Endodermal cell (in vitro differentiated cells): ENCODE results near the gene RFC4. TPM values are rescaled to one million over a fixed set of nuclear protein-coding genes. Genes with fewer than 3 reads are reported as not detected.
"Not testable (repeated sequence)": the region's sequence is repeated elsewhere in the genome, so short reads cannot be mapped to it uniquely, and the experiment has no call there.

Experiments used
- DNase-seq: peaks from one replicate; pipeline ENCODE4 v3.0.0-alpha.2; 2017
- H3K27ac ChIP-seq: 2 replicates; pipeline ENCODE4 v1.5.1; 2013; ENCODE audit warnings: mild to moderate bottlenecking, low read depth, low read length, moderate library complexity
- H3K27me3 ChIP-seq: 2 replicates; pipeline ENCODE4 v1.6.1; 2013; ENCODE audit warnings: mild to moderate bottlenecking, low read length, moderate library complexity; ENCODE audit not compliant: insufficient read depth, control insufficient read depth, poor library complexity, severe bottlenecking
- H3K36me3 ChIP-seq: 2 replicates; pipeline ENCODE4 v1.7.0; 2013; ENCODE audit warnings: mild to moderate bottlenecking, low read length, moderate library complexity; ENCODE audit not compliant: control insufficient read depth, insufficient read depth
- H3K4me1 ChIP-seq: one replicate; pipeline ENCODE4 v1.7.0; 2013; ENCODE audit warnings: low read length; ENCODE audit not compliant: control insufficient read depth, insufficient read depth
- H3K4me3 ChIP-seq: 2 replicates; pipeline ENCODE4 v1.5.1; 2013; ENCODE audit warnings: mild to moderate bottlenecking, low read length, moderate library complexity
- H3K9ac ChIP-seq: 2 replicates; pipeline ENCODE4 v1.6.1; 2013; ENCODE audit warnings: mild to moderate bottlenecking, low read length, moderate library complexity; ENCODE audit not compliant: poor library complexity, severe bottlenecking; ENCODE audit errors: extremely low read depth
- H3K9me3 ChIP-seq: 2 replicates; pipeline ENCODE4 v1.6.1; 2013; ENCODE audit warnings: mild to moderate bottlenecking, low read length, moderate library complexity; ENCODE audit not compliant: control insufficient read depth
- H3K27ac Mint-ChIP-seq: 2 replicates; pipeline ENCODE4 v1.8.0; 2020; ENCODE audit warnings: mixed read lengths
- H3K27me3 Mint-ChIP-seq: 2 replicates; pipeline ENCODE4 v1.8.0; 2021; ENCODE audit warnings: mild to moderate bottlenecking, mixed read lengths; ENCODE audit not compliant: insufficient read depth
- H3K36me3 Mint-ChIP-seq: 2 replicates; pipeline ENCODE4 v1.8.0; 2020; ENCODE audit warnings: low read depth, mixed read lengths
- H3K4me1 Mint-ChIP-seq: 2 replicates; pipeline ENCODE4 v1.8.0; 2020; ENCODE audit warnings: mixed read lengths
- H3K4me3 Mint-ChIP-seq: 2 replicates; pipeline ENCODE4 v1.8.0; 2020; ENCODE audit warnings: mild to moderate bottlenecking, moderate library complexity, mixed read lengths
- H3K9me3 Mint-ChIP-seq: 2 replicates; pipeline ENCODE4 v1.8.0; 2020; ENCODE audit warnings: mild to moderate bottlenecking, mixed read lengths
- CTCF ChIP-seq: fragments of 200-600 bp; sonication (generic); conservative IDR thresholded peaks from 2 replicates; pipeline ENCODE4 v1.5.0; 2021; ENCODE audit warnings: antibody characterized with exemption, mild to moderate bottlenecking
- WGBS, 2 experiments: methylation state at CpG; one replicate each; pipeline versions ENCODE4 v1.1.5 to v1.1.7; 2013; ENCODE audit warnings: missing lambda C conversion rate in 2 of 2, mixed read lengths in 1 of 2; ENCODE audit not compliant: insufficient coverage in 1 of 2, insufficient read length in 1 of 2; 5-methylcytosine and 5-hydroxymethylcytosine counted together
- total RNA-seq, 2 donors: library from RNA; stranded (reverse); fragmentation: NEBNext Ultra II Directional in 1 of 2; extraction: Animal tissue kit (Norgen Biotek cat#: 25700) in 1 of 2; gene quantifications; 2 replicates in 1 of 2; 3 replicates in 1 of 2; pipeline ENCODE4 v1.2.1, GENCODE V29; 2021

The RFC4 gene
- total RNA-seq, 2 donors from 2014 or later = 57.6 to 111 TPM

DNA sequence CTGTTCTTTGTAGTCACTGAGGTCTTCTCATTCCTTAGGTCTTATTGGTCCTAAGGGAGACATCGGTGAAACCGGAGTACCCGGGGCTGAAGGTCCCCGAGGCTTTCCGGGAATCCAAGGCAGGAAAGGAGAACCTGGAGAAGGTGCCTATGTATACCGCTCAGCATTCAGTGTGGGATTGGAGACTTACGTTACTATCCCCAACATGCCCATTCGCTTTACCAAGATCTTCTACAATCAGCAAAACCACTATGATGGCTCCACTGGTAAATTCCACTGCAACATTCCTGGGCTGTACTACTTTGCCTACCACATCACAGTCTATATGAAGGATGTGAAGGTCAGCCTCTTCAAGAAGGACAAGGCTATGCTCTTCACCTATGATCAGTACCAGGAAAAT lies 47.9 kb upstream of the RFC4 start:
- Mint-ChIP-seq H3K36me3 (no peaks in the 10 kb centered on the region), H3K27ac (no peak overlapping the region), H3K4me3 (no peak overlapping the region), H3K4me1 (peaks cover 2% of the 10 kb centered on the region), H3K9me3 (no peaks in the 10 kb centered on the region), H3K27me3 (peaks cover 7% of the 10 kb centered on the region)
- Histone ChIP-seq H3K27me3 (no peaks in the 10 kb centered on the region), H3K36me3 (no peaks in the 10 kb centered on the region), H3K4me3 (no peak overlapping the region), H3K9me3 (no peaks in the 10 kb centered on the region), H3K27ac (no peak overlapping the region), H3K4me1 (no peaks in the 10 kb centered on the region), H3K9ac (no peak overlapping the region)
- TF ChIP-seq CTCF = no peak
- DNase-seq = peak; percentile 17
- 88 to 95% methylated on average over 8 of the region's 8 CpGs for WGBS, 2 experiments

DNA sequence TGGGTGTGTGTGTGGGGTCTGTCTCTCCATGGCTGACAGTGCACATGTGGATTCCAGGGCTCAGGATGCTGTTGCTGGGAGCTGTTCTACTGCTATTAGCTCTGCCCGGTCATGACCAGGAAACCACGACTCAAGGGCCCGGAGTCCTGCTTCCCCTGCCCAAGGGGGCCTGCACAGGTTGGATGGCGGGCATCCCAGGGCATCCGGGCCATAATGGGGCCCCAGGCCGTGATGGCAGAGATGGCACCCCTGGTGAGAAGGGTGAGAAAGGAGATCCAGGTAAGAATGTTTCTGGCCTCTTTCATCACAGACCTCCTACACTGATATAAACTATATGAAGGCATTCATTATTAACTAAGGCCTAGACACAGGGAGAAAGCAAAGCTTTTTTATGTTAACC lies 46.7 kb upstream of the RFC4 start:
- TF ChIP-seq CTCF = no peak
- H3K4me3 ChIP-seq = no peak overlapping the region
- Mint-ChIP-seq H3K9me3 (no peaks in the 10 kb centered on the region), H3K27ac (no peak overlapping the region), H3K27me3 (peaks cover 7% of the 10 kb centered on the region), H3K4me3 (no peak overlapping the region), H3K36me3 (no peaks in the 10 kb centered on the region), H3K4me1 (peaks cover 2% of the 10 kb centered on the region)
- H3K9ac ChIP-seq = no peak overlapping the region
- peak; percentile 17 for DNase-seq
- H3K36me3 ChIP-seq = no peaks in the 10 kb centered on the region
- H3K9me3 ChIP-seq = no peaks in the 10 kb centered on the region
- no peak overlapping the region for H3K27ac ChIP-seq
- WGBS, 2 experiments = 91 to 100% methylated on average over 1 to 6 of the region's 6 CpGs
- H3K27me3 ChIP-seq = no peaks in the 10 kb centered on the region
- no peaks in the 10 kb centered on the region for H3K4me1 ChIP-seq

DNA sequence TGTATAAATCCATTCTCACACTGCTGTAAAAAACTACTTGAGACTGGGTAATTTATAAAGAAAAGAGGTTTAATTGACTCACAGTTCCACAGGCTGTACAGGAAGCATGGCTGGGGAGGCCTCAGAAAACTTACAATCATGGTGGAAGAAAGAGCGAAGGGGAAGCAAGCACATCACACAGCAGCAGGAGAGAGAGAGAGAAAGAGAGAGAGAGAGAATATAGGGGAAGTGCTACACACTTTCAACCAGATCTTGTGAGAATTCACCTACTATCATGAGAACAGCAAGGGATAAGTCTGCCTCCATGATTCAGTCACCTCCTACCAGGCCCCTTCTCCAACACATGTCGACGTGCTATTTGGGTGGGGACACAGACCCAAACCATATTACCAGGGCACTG lies 45.6 kb upstream of the RFC4 start:
- H3K36me3 ChIP-seq, H3K9ac ChIP-seq, H3K4me1 Mint-ChIP-seq, H3K4me3 ChIP-seq, H3K4me1 ChIP-seq, H3K27me3 ChIP-seq, H3K27me3 Mint-ChIP-seq, H3K4me3 Mint-ChIP-seq, H3K27ac ChIP-seq, H3K9me3 ChIP-seq, H3K36me3 Mint-ChIP-seq, H3K27ac Mint-ChIP-seq, H3K9me3 Mint-ChIP-seq: not testable (repeated sequence)
- WGBS, 2 experiments = 82 to 91% methylated on average over 2 to 3 of the region's 3 CpGs
- DNase-seq = peak; percentile 22

GRCh38 chr3:186849374-186849975 lies 43.2 kb upstream of the RFC4 start:
- H3K4me1 ChIP-seq = no peaks in the 10 kb centered on the region
- 0% methylated on average over 1 of the region's 1 CpG for WGBS, 2 experiments
- Mint-ChIP-seq H3K9me3 (no peaks in the 10 kb centered on the region), H3K4me1 (peaks cover 2% of the 10 kb centered on the region), H3K4me3 (no peak overlapping the region), H3K36me3 (no peaks in the 10 kb centered on the region), H3K27ac (no peak overlapping the region), H3K27me3 (peaks cover 9% of the 10 kb centered on the region)
- peak; percentile 71 for TF ChIP-seq CTCF
- no peaks in the 10 kb centered on the region for H3K36me3 ChIP-seq
- H3K4me3 ChIP-seq = no peak overlapping the region
- H3K27ac ChIP-seq = no peak overlapping the region
- no peak overlapping the region for H3K9ac ChIP-seq
- DNase-seq = peak; percentile 31
- H3K9me3 ChIP-seq = no peaks in the 10 kb centered on the region
- no peaks in the 10 kb centered on the region for H3K27me3 ChIP-seq
